ENCODE measurements around the gene SIRT3. TPM values are rescaled to one million over a fixed set of nuclear protein-coding genes. Genes with fewer than 3 reads are reported as not detected.

The SIRT3 gene
- total RNA-seq, 2 donors from 2014 or later: 22.1 to 22.6 TPM

- WGBS, 2 donors: 79% methylated on average over 13 of the region's 13 CpGs
- H3K27ac ChIP-seq: no peak overlapping the region
- intact Hi-C loops (cut with DNase I): no loop called here
- no peak for TF ChIP-seq CTCF (IDR thresholded peaks at IDR 0.05)
- TF ChIP-seq POLR2A (IDR thresholded peaks at IDR 0.05): no peak
- no peaks in the 10 kb centered on the region for H3K9me3 ChIP-seq
- ATAC-seq: no peak
- DNase-seq: no peak
- no peak overlapping the region for H3K4me3 ChIP-seq
- peaks cover 0 to 21% of the 10 kb centered on the region in 2 donors for H3K36me3 ChIP-seq (replicated peaks in 1 of 2; ENCODE audit: insufficient read depth in 1 of 2, low read depth in 2 of 2)
- H3K27me3 ChIP-seq: no peaks in the 10 kb centered on the region
- no peaks in the 10 kb centered on the region for H3K4me1 ChIP-seq
Observed at GRCh38 chr11:253160-253885, 17.2 kb upstream of the SIRT3 start.

- H3K4me3 ChIP-seq: no peak overlapping the region
- TF ChIP-seq POLR2A (IDR thresholded peaks at IDR 0.05) (no peak), CTCF (IDR thresholded peaks at IDR 0.05) (no peak)
- WGBS, 2 donors: 85 to 92% methylated on average over 8 of the region's 8 CpGs
- H3K36me3 ChIP-seq (replicated peaks in 1 of 2; ENCODE audit: insufficient read depth in 1 of 2, low read depth in 2 of 2): peaks cover 3 to 26% of the 10 kb centered on the region in 2 donors
- no peaks in the 10 kb centered on the region for H3K27me3 ChIP-seq
- intact Hi-C loops (cut with DNase I): no loop called here
- no peaks in the 10 kb centered on the region for H3K4me1 ChIP-seq
- DNase-seq: no peak
- no peak overlapping the region for H3K27ac ChIP-seq
- H3K9me3 ChIP-seq: no peaks in the 10 kb centered on the region
- no peak for ATAC-seq
Observed at GRCh38 chr11:252666-253065, 16.5 kb upstream of the SIRT3 start.

GRCh38 chr11:251550-251949, 15.4 kb upstream of the SIRT3 start:
- 81 to 82% methylated on average over 10 of the region's 10 CpGs for WGBS, 2 donors
- no peak for TF ChIP-seq POLR2A (IDR thresholded peaks at IDR 0.05)
- no peak for TF ChIP-seq CTCF (IDR thresholded peaks at IDR 0.05)
- no peak overlapping the region for H3K4me3 ChIP-seq
- no peak for DNase-seq
- no peaks in the 10 kb centered on the region for H3K27me3 ChIP-seq
- H3K27ac ChIP-seq: no peak overlapping the region
- intact Hi-C loops (cut with DNase I): no loop called here
- no peaks in the 10 kb centered on the region for H3K4me1 ChIP-seq
- no peak for ATAC-seq
- H3K9me3 ChIP-seq: no peaks in the 10 kb centered on the region
- peaks cover 11 to 32% of the 10 kb centered on the region in 2 donors for H3K36me3 ChIP-seq (replicated peaks in 1 of 2; ENCODE audit: insufficient read depth in 1 of 2, low read depth in 2 of 2)

GRCh38 chr11:250740-251299, 14.7 kb upstream of the SIRT3 start:
- Histone ChIP-seq H3K4me3 (no peak overlapping the region), H3K4me1 (no peaks in the 10 kb centered on the region), H3K27me3 (no peaks in the 10 kb centered on the region), H3K36me3 (replicated peaks in 1 of 2; ENCODE audit: insufficient read depth in 1 of 2, low read depth in 2 of 2) (peaks cover 11 to 35% of the 10 kb centered on the region in 2 donors), H3K9me3 (no peaks in the 10 kb centered on the region), H3K27ac (no peak overlapping the region)
- WGBS, 2 donors: 76 to 82% methylated on average over 10 of the region's 10 CpGs
- DNase-seq (peak; percentile 53 to 73 (median 68)), ATAC-seq (peak; percentile 76)
- intact Hi-C loops (cut with DNase I): no loop called here
- TF ChIP-seq POLR2A (IDR thresholded peaks at IDR 0.05) (no peak), CTCF (IDR thresholded peaks at IDR 0.05) (peak; percentile 8 to 67 (median 54))

- TF ChIP-seq POLR2A (IDR thresholded peaks at IDR 0.05): no peak
- TF ChIP-seq CTCF (IDR thresholded peaks at IDR 0.05): no peak
- intact Hi-C loops (cut with DNase I): no loop called here
- peaks cover 13 to 37% of the 10 kb centered on the region in 2 donors for H3K36me3 ChIP-seq (replicated peaks in 1 of 2; ENCODE audit: insufficient read depth in 1 of 2, low read depth in 2 of 2)
Observed at GRCh38 chr11:250274-250673, 14.1 kb upstream of the SIRT3 start.

More at GRCh38 chr11:250274-250673, 14.1 kb upstream of the SIRT3 start:
- Histone ChIP-seq H3K9me3 (no peaks in the 10 kb centered on the region), H3K27me3 (no peaks in the 10 kb centered on the region), H3K27ac (no peak overlapping the region), H3K4me3 (no peak overlapping the region), H3K4me1 (no peaks in the 10 kb centered on the region)
- WGBS, 2 donors: 86 to 92% methylated on average over 5 of the region's 5 CpGs
- ATAC-seq: no peak
- DNase-seq: no peak

Data from body of pancreas (tissue), 4 donors.